ENCODE measurements around the gene CACNA2D3. TPM values are rescaled to one million over a fixed set of nuclear protein-coding genes. Genes with fewer than 3 reads are reported as not detected.

Gene CACNA2D3
- total RNA-seq, 1 donor from 2014 or later: 0.70 TPM

GRCh38 chr3:54188176-54188791 lies 65.9 kb downstream of the CACNA2D3 start:
- Mint-ChIP-seq H3K9me3 (ENCODE audit: unreplicated experiment) (peaks cover 4% of the 10 kb centered on the region), H3K27me3 (ENCODE audit: low read depth, unreplicated experiment) (peaks cover 14% of the 10 kb centered on the region), H3K4me3 (ENCODE audit: unreplicated experiment) (no peak overlapping the region), H3K36me3 (ENCODE audit: low read depth, unreplicated experiment) (no peaks in the 10 kb centered on the region), H3K4me1 (ENCODE audit: low read depth, unreplicated experiment) (no peaks in the 10 kb centered on the region), H3K27ac (ENCODE audit: unreplicated experiment) (no peak overlapping the region)
- Histone ChIP-seq H3K4me1 (ENCODE audit: insufficient read depth, low read length) (no peaks in the 10 kb centered on the region), H4K20me1 (ENCODE audit: insufficient read depth, low read length) (no peaks in the 10 kb centered on the region), H3K79me2 (ENCODE audit: insufficient read depth, low read length) (no peaks in the 10 kb centered on the region), H3K27me3 (ENCODE audit: insufficient read depth, low read length) (no peaks in the 10 kb centered on the region), H3K9me3 (ENCODE audit: insufficient read depth, low read depth, low read length) (peaks cover 3% of the 10 kb centered on the region), H3K4me3 (ENCODE audit: insufficient read depth, low read depth, low read length) (no peak overlapping the region), H3K27ac (ENCODE audit: low read depth, low read length) (no peak overlapping the region), H3K4me2 (ENCODE audit: low read length) (no peak overlapping the region), H3K9ac (ENCODE audit: low read length) (no peak overlapping the region), H2AFZ (ENCODE audit: low read depth, low read length) (no peak overlapping the region), H3K36me3 (ENCODE audit: insufficient read depth, low read length) (no peaks in the 10 kb centered on the region)
- no peak for FAIRE-seq
- peak; percentile 40 for DNase-seq (ENCODE audit: low read depth)
- TF ChIP-seq EZH2 (IDR thresholded peaks at IDR 0.05; ENCODE audit: insufficient read depth, low read length) (no peak), CTCF (IDR thresholded peaks at IDR 0.05; ENCODE audit: insufficient read depth, low read depth, low read length) (no peak)

GRCh38 chr3:54191220-54191619 lies 68.9 kb downstream of the CACNA2D3 start:
- H3K27me3 ChIP-seq (ENCODE audit: insufficient read depth, low read length): no peaks in the 10 kb centered on the region
- H3K9ac ChIP-seq (ENCODE audit: low read length): no peak overlapping the region
- H3K9me3 ChIP-seq (ENCODE audit: insufficient read depth, low read depth, low read length): no peaks in the 10 kb centered on the region
- no peak overlapping the region for H3K27ac ChIP-seq (ENCODE audit: low read depth, low read length)
- H3K36me3 Mint-ChIP-seq (ENCODE audit: low read depth, unreplicated experiment): no peaks in the 10 kb centered on the region
- H3K4me3 Mint-ChIP-seq (ENCODE audit: unreplicated experiment): no peak overlapping the region
- H3K4me1 Mint-ChIP-seq (ENCODE audit: low read depth, unreplicated experiment): no peaks in the 10 kb centered on the region
- FAIRE-seq (no peak), DNase-seq (ENCODE audit: low read depth) (no peak)
- no peaks in the 10 kb centered on the region for H3K4me1 ChIP-seq (ENCODE audit: insufficient read depth, low read length)
- H3K79me2 ChIP-seq (ENCODE audit: insufficient read depth, low read length): no peaks in the 10 kb centered on the region
- H3K4me2 ChIP-seq (ENCODE audit: low read length): no peak overlapping the region
- no peaks in the 10 kb centered on the region for H4K20me1 ChIP-seq (ENCODE audit: insufficient read depth, low read length)
- no peak for TF ChIP-seq CTCF (IDR thresholded peaks at IDR 0.05; ENCODE audit: insufficient read depth, low read depth, low read length)
- no peak for TF ChIP-seq EZH2 (IDR thresholded peaks at IDR 0.05; ENCODE audit: insufficient read depth, low read length)
- H3K4me3 ChIP-seq (ENCODE audit: insufficient read depth, low read depth, low read length): no peak overlapping the region
- H3K9me3 Mint-ChIP-seq (ENCODE audit: unreplicated experiment): peaks cover 4% of the 10 kb centered on the region
- H3K27ac Mint-ChIP-seq (ENCODE audit: unreplicated experiment): no peak overlapping the region
- H3K27me3 Mint-ChIP-seq (ENCODE audit: low read depth, unreplicated experiment): peaks cover 14% of the 10 kb centered on the region
- no peak overlapping the region for H2AFZ ChIP-seq (ENCODE audit: low read depth, low read length)
- no peaks in the 10 kb centered on the region for H3K36me3 ChIP-seq (ENCODE audit: insufficient read depth, low read length)

GRCh38 chr3:54192026-54192425 lies 69.7 kb downstream of the CACNA2D3 start:
- Mint-ChIP-seq H3K9me3 (ENCODE audit: unreplicated experiment) (peaks cover 4% of the 10 kb centered on the region), H3K4me3 (ENCODE audit: unreplicated experiment) (no peak overlapping the region), H3K36me3 (ENCODE audit: low read depth, unreplicated experiment) (no peaks in the 10 kb centered on the region), H3K4me1 (ENCODE audit: low read depth, unreplicated experiment) (no peaks in the 10 kb centered on the region), H3K27me3 (ENCODE audit: low read depth, unreplicated experiment) (peaks cover 14% of the 10 kb centered on the region), H3K27ac (ENCODE audit: unreplicated experiment) (no peak overlapping the region)
- Histone ChIP-seq H3K4me1 (ENCODE audit: insufficient read depth, low read length) (no peaks in the 10 kb centered on the region), H4K20me1 (ENCODE audit: insufficient read depth, low read length) (no peaks in the 10 kb centered on the region), H3K79me2 (ENCODE audit: insufficient read depth, low read length) (no peaks in the 10 kb centered on the region), H3K9me3 (ENCODE audit: insufficient read depth, low read depth, low read length) (no peaks in the 10 kb centered on the region), H3K36me3 (ENCODE audit: insufficient read depth, low read length) (no peaks in the 10 kb centered on the region), H3K9ac (ENCODE audit: low read length) (no peak overlapping the region), H3K27me3 (ENCODE audit: insufficient read depth, low read length) (no peaks in the 10 kb centered on the region), H3K4me2 (ENCODE audit: low read length) (no peak overlapping the region), H3K27ac (ENCODE audit: low read depth, low read length) (no peak overlapping the region), H2AFZ (ENCODE audit: low read depth, low read length) (no peak overlapping the region), H3K4me3 (ENCODE audit: insufficient read depth, low read depth, low read length) (no peak overlapping the region)
- DNase-seq (ENCODE audit: low read depth) (no peak), FAIRE-seq (no peak)
- TF ChIP-seq CTCF (IDR thresholded peaks at IDR 0.05; ENCODE audit: insufficient read depth, low read depth, low read length) (no peak), EZH2 (IDR thresholded peaks at IDR 0.05; ENCODE audit: insufficient read depth, low read length) (no peak)
